ENCODE measurements around the gene VTA1. TPM values are rescaled to one million over a fixed set of nuclear protein-coding genes. Genes with fewer than 3 reads are reported as not detected.
"Not testable (repeated sequence)": the region's sequence is repeated elsewhere in the genome, so short reads cannot be mapped to it uniquely, and the experiment has no call there.

The VTA1 gene
- 53.1 TPM for polyA plus RNA-seq (ENCODE audit: insufficient read length)

GRCh38 chr6:142146828-142147662 is at the start of gene VTA1, which contains the start of gene NMBR:
VTA1 (plus strand) TSS chr6:142147263; CDS start chr6:142147288, 25 bp downstream.
NMBR (minus strand) TSS chr6:142147122; CDS start chr6:142088658, 58,464 bp downstream.
- DNase-seq = peak; percentile 99

GRCh38 chr6:142104820-142105219 is 42.2 kb upstream of the VTA1 start:
- not testable (repeated sequence) for DNase-seq

- DNase-seq = not testable (repeated sequence)
Measured at GRCh38 chr6:142110820-142111219, 36.2 kb upstream of the VTA1 start.

GRCh38 chr6:142112451-142113061 is 34.5 kb upstream of the VTA1 start:
- DNase-seq = peak; percentile 66

- DNase-seq = no peak
Measured at GRCh38 chr6:142117366-142117765, 29.7 kb upstream of the VTA1 start.

- DNase-seq = no peak
Measured at GRCh38 chr6:142118328-142118727, 28.7 kb upstream of the VTA1 start.

GRCh38 chr6:142118925-142119324 is 28.1 kb upstream of the VTA1 start:
- no peak for DNase-seq

DNA sequence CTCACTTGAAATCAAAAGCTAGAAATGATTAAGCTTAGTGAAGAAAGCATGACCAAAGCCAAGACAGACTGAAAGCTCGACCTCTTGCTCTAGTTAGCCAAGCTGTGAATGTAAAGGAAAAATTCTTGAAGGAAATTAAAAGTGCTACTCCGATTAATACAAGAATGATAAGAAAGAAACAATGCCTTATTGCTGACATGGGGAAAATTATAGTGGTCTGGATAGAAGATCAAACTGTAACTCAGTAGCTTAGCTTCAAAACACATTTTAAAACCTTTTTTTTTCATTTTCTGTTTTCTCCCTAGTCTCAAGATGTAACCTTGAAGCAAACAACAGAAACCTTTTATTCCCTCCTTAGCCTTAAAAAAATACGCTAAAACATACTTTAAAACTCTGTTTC is 25.7 kb upstream of the VTA1 start:
- no peak for DNase-seq

- no peak for DNase-seq
Measured at GRCh38 chr6:142130814-142131213, 16.2 kb upstream of the VTA1 start.

- no peak for DNase-seq
Measured at GRCh38 chr6:142132625-142133024, 14.4 kb upstream of the VTA1 start, which contains the start of gene GJE1. GJE1 (plus strand) TSS chr6:142132925; CDS start chr6:142133159, 234 bp downstream.

DNA sequence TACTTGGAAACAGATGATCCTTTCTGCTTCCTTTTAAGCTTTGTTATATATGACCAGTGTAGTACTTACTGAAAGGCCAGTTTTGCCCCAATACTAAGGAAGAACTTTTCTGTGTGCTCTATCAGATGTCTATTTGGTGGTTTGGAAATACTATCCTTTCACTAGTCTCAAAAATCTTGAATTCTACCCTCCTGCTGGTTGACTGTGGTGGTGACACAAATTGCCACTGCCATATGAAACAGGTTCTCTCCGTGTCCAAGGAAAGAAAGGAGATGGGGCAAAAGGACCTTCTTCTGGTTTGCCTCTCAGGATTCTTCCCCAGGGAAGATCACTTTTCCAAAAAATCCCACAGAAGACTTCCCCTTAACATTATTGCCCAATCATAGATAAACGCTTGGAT is 8.2 kb upstream of the VTA1 start:
- no peak for DNase-seq

- DNase-seq = not testable (repeated sequence)
Measured at GRCh38 chr6:142141531-142141930, 5.5 kb upstream of the VTA1 start.

DNA sequence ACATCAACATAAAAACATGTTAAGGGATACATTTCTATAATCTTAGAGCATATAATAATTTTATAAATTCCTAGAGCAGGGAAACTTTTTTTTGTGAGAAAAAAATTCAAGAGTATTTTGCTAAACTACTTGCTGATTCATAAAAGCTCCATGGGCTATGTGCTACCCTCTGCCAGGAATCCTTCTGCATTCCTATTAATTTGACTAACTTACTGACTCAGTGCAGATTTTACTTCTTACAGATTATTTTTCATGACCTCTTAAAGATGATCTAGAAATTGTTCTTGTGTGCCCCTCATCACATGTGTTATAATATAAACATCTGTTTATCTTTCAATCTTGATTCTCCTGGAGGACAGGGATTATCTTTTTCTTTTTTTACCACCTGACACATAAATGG is 5.7 kb downstream of the VTA1 start:
- no peak for DNase-seq

GRCh38 chr6:142153196-142153595 is 6.1 kb downstream of the VTA1 start:
- DNase-seq = no peak

GRCh38 chr6:142154336-142154735 is 7.3 kb downstream of the VTA1 start:
- DNase-seq = no peak

DNA sequence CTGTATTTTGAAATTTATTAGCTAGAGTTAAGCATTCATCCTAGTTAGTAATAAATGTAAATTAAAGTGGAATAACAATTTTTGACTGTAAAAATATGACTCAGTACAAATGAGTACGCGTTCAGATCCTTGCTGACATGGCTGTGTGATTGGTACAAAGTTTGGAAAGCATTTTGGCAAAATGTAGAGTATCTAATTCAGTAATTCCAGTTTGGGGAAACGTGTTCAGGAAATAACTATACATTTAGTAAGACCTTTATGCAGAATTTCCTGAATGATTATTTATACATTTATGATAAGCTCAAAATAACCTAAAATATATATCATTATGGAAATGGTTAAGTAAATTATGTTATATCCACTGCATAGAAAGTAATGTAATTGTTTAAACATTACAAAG is 8.0 kb downstream of the VTA1 start:
- DNase-seq = no peak

DNA sequence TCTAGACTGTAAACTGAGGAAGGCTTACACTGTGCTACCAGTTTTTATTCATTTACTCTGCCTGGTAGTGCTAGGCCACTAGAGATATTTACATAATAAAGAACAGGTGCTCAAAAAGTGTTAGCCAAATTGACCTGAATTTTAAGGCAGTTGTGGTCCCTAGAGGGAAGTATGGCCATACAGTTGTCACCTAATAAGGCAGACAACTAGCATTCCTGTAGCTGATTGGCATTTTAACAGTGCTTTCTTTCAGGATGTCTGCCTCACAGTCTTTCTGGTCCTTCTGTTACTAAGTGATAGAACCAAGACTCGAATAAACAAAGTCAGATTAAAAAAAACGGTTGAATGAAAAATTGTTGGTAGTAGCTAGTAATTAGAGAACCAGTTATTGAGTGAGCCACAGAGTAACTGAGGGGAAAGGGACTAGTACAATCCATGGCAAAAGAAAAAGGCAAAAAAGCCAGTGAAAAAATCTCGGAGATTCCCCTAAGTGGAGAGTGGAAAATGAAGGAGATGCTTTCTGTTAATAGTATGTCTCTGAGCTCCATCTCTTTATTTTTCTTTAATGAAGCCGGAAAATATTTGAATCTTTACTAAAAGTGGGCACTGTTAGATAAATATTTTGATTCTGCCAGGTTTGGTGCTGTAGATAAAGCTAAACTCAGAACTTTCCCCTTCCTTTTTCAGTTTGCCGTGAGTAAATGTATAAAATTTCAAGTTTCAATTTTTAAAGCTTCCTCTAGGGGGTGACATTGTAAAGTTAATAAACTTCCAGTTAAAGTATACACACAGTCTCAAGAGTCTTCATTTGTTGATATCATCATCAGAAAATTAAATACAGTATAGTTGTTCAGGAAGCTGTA is 9.1 kb downstream of the VTA1 start:
- DNase-seq = peak; percentile 16

DNA sequence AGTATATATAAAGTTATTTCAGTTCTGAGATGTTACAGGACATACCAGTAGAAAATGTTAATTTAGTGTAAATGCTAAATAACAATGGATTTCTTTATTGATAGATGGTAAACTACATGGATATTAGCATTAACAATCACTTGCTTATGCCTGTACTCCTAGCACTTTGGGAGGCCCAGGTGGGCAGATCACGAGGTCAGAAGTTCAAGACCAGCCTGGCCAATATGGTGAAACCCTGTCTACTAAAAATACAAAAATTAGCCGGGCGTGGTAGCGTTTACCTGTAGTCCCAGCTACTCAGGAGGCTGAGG is 9.7 kb downstream of the VTA1 start:
- not testable (repeated sequence) for DNase-seq

- no peak for DNase-seq
Measured at GRCh38 chr6:142162780-142163179, 15.7 kb downstream of the VTA1 start.

DNA sequence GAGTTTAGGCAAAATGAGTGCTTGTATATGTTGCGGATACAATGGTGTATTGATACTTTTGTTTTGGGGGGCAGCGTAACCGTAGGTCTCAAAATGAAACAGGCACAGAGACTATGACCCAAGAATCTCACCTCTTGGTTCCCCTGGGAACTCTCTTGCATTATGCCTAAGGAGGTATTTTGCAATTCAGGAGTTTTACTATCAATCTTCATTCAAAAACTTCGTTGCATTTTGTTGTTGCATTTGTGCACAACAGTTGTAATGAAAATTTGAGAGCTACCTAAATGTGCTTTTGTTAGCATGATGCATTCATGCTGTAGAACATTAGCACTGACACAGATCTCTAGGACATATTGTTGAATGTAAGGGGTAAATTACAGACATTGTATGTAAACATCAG is 18.2 kb downstream of the VTA1 start:
- DNase-seq = no peak

- DNase-seq = no peak
Measured at GRCh38 chr6:142167071-142167470, 20.0 kb downstream of the VTA1 start.

GRCh38 chr6:142167486-142167885 is 20.4 kb downstream of the VTA1 start:
- no peak for DNase-seq

- no peak for DNase-seq
Measured at GRCh38 chr6:142171351-142171750, 24.3 kb downstream of the VTA1 start.

Measured in hindlimb muscle (tissue), 1 donor.